ENCODE results near the gene NETO1. TPM values are rescaled to one million over a fixed set of nuclear protein-coding genes. Genes with fewer than 3 reads are reported as not detected.
A peak's percentile ranks its signal among the peaks of the same experiment; 100 is the strongest.

The NETO1 gene
- total and polyA plus RNA-seq, 2 of the 13 experiments (the other 11 are each of a cell fraction or from before 2014, with no cell fraction given): not detected

DNA sequence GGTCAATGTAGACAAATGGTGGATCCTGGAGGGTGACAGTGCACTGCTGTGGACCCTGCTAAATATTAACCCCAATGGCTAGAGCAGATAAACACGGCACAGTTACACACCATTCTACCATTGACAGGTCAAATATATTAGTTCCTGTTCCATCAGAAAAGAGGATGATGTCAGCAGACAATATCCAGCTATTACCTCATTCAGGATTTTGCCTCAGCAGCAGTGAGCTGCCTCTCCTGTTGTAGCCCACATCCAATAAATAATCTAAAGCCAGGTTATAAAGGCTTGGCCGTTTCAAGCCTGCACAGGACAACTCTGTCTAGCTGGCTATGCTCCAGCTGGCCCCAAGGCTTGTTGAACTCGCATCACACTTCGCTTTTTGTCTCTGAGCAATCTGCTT, 31.6 kb upstream of the NETO1 start:
- no peaks in the 10 kb centered on the region for H3K27me3 ChIP-seq (ENCODE audit: control insufficient read depth in 1 of 2, insufficient read depth in 2 of 2, low read length in 2 of 2)
- H4K20me1 ChIP-seq (ENCODE audit: insufficient read depth, low read length): no peaks in the 10 kb centered on the region
- H2AFZ ChIP-seq (ENCODE audit: low read length): no peak overlapping the region
- H3K79me2 ChIP-seq (ENCODE audit: insufficient read depth, low read length): no peaks in the 10 kb centered on the region
- DNase-seq (ENCODE audit: low spot score): peak; percentile 2
- ChIA-PET CTCF (ENCODE audit: low intra/inter-chr PET ratio, low total read pairs) (no interaction called here), POLR2A (no interaction called here)
- no peaks in the 10 kb centered on the region for H3K36me3 ChIP-seq (replicated peaks in 1 of 2; ENCODE audit: control insufficient read depth in 1 of 2, insufficient read depth in 2 of 2, low read length in 2 of 2)
- H3K4me2 ChIP-seq (ENCODE audit: low read depth, low read length): no peak overlapping the region
- in situ Hi-C loops (cut with HindIII; ENCODE audit: extremely low pct_ligation_motif_present, low pct_unique_long_range_greater_than_20kb) (no loop called here), intact Hi-C loops (cut with micrococcal nuclease; ENCODE audit: unreplicated experiment) (no loop called here)
- TF ChIP-seq, protein P1, sequence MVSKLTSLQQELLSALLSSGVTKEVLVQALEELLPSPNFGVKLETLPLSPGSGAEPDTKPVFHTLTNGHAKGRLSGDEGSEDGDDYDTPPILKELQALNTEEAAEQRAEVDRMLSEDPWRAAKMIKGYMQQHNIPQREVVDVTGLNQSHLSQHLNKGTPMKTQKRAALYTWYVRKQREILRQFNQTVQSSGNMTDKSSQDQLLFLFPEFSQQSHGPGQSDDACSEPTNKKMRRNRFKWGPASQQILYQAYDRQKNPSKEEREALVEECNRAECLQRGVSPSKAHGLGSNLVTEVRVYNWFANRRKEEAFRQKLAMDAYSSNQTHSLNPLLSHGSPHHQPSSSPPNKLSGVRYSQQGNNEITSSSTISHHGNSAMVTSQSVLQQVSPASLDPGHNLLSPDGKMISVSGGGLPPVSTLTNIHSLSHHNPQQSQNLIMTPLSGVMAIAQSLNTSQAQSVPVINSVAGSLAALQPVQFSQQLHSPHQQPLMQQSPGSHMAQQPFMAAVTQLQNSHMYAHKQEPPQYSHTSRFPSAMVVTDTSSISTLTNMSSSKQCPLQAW (CRISPR knock-in tag; IDR thresholded peaks at IDR 0.05): peak; percentile 61; the same call in 1 of the 2 replicates
- peak; percentile 41; the same call in 1 of the 2 replicates for TF ChIP-seq HOXA3 (CRISPR knock-in tag; IDR thresholded peaks at IDR 0.05)
- no peak for TF ChIP-seq SMAD1 (CRISPR knock-in tag; IDR thresholded peaks at IDR 0.05; ENCODE audit: borderline replicate concordance, low read depth)
- no peak for TF ChIP-seq SOX6 (IDR thresholded peaks at IDR 0.05)
- no peak for TF ChIP-seq SOX6 (CRISPR knock-in tag; IDR thresholded peaks at IDR 0.05)
- peak; percentile 78; the same call in 1 of the 2 replicates for TF ChIP-seq ZBTB21 (CRISPR knock-in tag; IDR thresholded peaks at IDR 0.05)
- TF ChIP-seq, protein P2, sequence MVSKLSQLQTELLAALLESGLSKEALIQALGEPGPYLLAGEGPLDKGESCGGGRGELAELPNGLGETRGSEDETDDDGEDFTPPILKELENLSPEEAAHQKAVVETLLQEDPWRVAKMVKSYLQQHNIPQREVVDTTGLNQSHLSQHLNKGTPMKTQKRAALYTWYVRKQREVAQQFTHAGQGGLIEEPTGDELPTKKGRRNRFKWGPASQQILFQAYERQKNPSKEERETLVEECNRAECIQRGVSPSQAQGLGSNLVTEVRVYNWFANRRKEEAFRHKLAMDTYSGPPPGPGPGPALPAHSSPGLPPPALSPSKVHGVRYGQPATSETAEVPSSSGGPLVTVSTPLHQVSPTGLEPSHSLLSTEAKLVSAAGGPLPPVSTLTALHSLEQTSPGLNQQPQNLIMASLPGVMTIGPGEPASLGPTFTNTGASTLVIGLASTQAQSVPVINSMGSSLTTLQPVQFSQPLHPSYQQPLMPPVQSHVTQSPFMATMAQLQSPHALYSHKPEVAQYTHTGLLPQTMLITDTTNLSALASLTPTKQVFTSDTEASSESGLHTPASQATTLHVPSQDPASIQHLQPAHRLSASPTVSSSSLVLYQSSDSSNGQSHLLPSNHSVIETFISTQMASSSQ (IDR thresholded peaks at IDR 0.05; ENCODE audit: low read depth): 0 out of 2 replicates have a peak, but pooled peaks have one; percentile 43
- TF ChIP-seq, protein P2 (CRISPR knock-in tag; IDR thresholded peaks at IDR 0.05; ENCODE audit: borderline replicate concordance): no peak
- TF ChIP-seq ZNF790 (CRISPR knock-in tag; IDR thresholded peaks at IDR 0.05; ENCODE audit: borderline replicate concordance): no peak
- no peak for TF ChIP-seq ZNF234 (CRISPR knock-in tag; conservative IDR thresholded peaks at IDR 0.05)
- no peak for TF ChIP-seq ZNF382 (CRISPR knock-in tag; IDR thresholded peaks at IDR 0.05; ENCODE audit: borderline replicate concordance)
- 0 out of 2 replicates have a peak, but pooled peaks have one; percentile 5 for TF ChIP-seq CREB1 (IDR thresholded peaks at IDR 0.05)
- no peak for TF ChIP-seq CREB1 (CRISPR knock-in tag; IDR thresholded peaks at IDR 0.05)
- no peak for TF ChIP-seq GABPA (IDR thresholded peaks at IDR 0.05; ENCODE audit: low read depth, low read length)
- TF ChIP-seq GABPA (CRISPR knock-in tag; IDR thresholded peaks at IDR 0.05; ENCODE audit: low read depth): peak; percentile 52
- H3K9ac ChIP-seq (ENCODE audit: insufficient read depth, low read depth, low read length): no peak overlapping the region
- peaks cover 8% of the 10 kb centered on the region; the same call in 1 of the 2 replicates for H3K4me1 ChIP-seq (ENCODE audit: insufficient read depth, low read length)
- BruUV-seq (replicated peaks): no TSS peak
- 14% methylated on average over 4 of the region's 4 CpGs for WGBS (ENCODE audit: low lambda C conversion rate)
- H3K4me3 ChIP-seq (replicated peaks in 1 of 3; ENCODE audit: insufficient read depth in 1 of 3, low read depth in 2 of 3, low read length in 3 of 3): no peak overlapping the region
- FAIRE-seq: no peak
- H3K9me3 ChIP-seq (ENCODE audit: low read length): no peaks in the 10 kb centered on the region; the same call in 1 of the 2 replicates
- peak; percentile 90 for ATAC-seq
- H3K27ac ChIP-seq (ENCODE audit: extremely low read length, insufficient read depth, low read length): no peak overlapping the region

All from HepG2 (cell line).